Activated CD4-positive, alpha-beta T cell treated with anti-CD3 and anti-CD28 coated beads for 4 hours (primary cell): ENCODE results near the gene MPRIP.
"Not testable (repeated sequence)": the region's sequence is repeated elsewhere in the genome, so short reads cannot be mapped to it uniquely, and the experiment has no call there.

ENCODE experiments used
- DNase-seq, 2 donors: peaks; one replicate each; pipeline ENCODE4 v3.0.0-alpha.2; 2020

MPRIP gene

DNA sequence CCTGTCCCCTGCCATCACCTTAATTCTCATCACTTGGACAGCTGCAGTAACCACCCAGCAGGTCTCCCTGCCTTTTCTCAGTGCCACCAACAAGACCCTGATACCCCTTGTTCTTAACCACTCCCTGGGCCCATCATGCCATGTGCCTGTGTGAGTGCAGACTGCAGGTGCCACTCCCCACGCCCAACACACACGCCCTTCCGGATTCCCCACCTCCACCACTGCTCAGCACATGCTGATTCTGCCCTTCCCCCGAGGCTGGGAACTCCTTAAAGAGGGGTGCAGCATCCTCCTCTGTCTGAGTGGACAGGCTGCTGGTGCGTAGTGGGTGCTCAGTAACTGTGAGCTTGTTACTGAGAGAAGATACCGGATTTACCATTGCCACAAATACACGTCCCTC lies 111.5 kb downstream of the MPRIP start:
- no peak for DNase-seq

DNA sequence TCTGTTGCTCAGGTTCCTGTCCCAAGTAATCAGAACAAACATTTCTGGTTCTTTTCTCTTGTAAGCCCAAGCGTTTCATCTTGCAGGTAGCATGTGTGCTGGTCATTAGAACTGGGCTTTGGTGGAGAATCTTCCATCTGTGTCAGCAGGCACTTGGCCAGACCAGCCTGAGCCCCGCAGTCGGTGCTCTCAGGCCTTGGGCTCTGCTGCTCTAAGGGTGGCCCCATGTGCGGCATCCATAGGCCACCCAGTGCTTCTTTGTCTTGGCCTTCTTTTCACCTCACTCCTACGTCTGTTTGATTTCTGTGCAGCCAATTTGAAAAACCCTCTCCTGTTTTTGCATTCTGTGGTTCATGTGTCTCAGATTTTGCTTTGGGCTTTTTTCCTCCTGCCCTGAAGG lies 112.3 kb downstream of the MPRIP start:
- no peak for DNase-seq

DNA sequence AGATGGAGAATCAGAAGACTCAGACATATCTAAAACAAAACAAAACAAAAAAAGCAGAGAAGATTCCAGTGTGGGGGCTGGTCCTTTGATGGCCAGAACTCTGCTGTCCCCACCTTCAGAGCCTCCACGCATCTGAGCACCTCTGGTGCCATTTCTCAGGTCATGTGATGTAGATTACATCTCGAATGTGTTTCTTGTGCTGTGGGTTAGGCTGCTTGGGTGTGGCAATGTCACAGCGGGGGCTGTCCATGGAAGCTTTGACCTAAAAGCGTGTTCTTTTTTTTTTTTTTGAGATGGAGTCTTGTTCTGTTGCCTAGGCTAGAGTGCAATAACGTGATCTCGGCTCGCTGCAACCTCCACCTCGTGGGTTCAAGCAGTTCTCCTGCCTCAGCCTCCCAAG lies 112.7 kb downstream of the MPRIP start:
- no peak for DNase-seq

DNA sequence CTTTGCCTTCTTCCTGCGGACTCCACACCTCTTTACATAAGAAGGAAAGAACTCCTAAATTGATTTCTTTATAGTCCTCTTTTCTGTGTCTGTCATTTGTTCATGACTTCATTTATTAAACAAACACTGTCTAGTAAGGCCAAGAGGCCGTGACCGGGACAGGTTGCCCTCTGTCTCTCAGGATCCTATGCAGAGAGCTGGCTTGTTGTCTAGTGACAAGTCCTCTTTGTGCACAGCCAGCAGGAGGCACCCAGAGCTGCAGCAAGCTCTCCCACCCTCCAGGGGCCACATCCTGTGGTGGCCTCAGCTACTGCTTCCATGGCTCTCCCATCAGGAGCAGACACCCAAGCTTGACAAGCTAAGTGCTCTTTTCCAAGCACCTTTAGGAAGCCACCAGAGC lies 113.3 kb downstream of the MPRIP start:
- no peak for DNase-seq

DNA sequence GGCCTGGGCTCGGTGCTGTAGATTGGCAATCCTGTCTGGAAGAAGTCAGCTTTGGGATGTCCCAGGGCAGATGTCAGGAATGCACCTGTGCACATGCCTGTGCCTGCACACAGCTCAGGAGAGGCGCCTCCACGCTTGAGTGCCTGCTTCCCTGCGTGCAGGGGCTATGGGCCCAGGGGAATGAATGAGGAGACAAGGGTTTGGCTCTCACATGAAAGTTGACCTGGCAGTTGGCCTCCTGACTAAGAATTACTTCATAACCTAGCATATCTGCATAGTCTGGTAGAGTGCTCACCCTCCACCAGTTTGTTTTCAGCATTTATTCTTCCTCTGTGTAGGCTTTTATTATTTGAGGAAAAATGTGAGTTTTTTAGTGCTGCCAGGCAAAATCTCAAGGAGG lies 113.8 kb downstream of the MPRIP start:
- DNase-seq = no peak

DNA sequence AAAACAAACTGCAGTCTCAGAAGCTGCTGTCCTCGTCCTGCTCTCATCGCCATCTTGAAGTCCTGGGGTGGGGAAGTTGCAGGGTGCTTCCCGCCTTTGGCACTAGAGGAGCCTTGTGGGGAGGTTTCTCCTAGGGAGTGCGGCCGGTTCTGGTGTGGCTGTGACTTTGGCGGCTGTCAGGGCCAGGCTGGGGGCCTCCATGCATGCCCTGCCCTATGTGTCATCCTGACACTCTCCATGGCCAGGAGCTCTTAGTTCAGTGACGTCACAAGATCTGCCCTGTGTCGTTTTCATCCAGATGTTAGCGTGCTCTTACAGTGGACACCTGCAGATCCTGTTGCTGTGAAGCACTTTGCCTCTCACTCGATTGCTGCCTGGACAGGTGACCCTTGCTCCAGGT lies 114.3 kb downstream of the MPRIP start:
- DNase-seq = no peak

DNA sequence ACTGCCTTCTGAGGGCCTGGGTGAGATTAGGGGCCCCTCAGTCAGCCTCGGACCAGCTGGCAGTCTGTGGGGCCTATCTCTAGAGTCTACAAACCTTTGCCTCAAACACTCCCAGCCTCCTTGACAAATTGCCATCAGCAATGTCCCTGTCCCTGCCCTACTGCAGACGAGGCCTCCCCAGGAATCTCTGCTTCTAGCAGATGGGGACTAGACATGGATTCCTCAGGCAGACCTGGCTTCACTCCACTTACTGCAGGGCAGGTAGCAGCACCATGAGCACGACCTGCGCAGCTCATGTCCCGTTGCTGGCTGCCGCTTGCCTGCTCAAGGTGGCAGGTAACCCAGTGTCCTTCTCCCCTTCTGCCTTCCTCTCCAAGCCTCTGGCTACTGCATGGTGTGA lies 114.8 kb downstream of the MPRIP start:
- DNase-seq = no peak

DNA sequence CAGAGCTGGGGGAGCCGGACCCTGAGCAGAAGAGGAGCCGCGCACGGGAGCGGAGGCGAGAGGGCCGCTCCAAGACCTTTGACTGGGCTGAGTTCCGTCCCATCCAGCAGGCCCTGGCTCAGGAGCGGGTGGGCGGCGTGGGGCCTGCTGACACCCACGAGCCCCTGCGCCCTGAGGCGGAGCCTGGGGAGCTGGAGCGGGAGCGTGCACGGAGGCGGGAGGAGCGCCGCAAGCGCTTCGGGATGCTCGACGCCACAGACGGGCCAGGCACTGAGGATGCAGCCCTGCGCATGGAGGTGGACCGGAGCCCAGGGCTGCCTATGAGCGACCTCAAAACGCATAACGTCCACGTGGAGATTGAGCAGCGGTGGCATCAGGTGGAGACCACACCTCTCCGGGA lies 116.2 kb downstream of the MPRIP start:
- not testable (repeated sequence) for DNase-seq

DNA sequence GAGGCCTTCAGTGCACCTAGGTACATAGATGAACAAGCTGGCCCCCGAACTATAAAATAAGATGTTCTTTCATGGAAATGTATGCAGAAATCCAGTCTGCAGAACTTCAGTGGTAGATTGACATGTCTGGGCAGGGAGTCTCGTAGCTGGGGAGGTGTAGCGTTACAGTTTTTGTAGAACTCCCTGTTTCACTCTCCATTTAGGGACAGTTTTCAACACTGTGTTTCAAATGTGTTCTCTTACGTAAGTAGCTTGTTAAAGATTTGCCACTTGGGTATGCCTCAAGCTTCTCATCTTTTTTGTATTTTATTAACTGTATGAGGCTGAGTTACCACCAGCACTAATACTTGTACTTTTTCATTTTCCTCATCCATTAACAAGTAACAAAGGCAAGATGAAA lies 117.3 kb downstream of the MPRIP start:
- no peak for DNase-seq

DNA sequence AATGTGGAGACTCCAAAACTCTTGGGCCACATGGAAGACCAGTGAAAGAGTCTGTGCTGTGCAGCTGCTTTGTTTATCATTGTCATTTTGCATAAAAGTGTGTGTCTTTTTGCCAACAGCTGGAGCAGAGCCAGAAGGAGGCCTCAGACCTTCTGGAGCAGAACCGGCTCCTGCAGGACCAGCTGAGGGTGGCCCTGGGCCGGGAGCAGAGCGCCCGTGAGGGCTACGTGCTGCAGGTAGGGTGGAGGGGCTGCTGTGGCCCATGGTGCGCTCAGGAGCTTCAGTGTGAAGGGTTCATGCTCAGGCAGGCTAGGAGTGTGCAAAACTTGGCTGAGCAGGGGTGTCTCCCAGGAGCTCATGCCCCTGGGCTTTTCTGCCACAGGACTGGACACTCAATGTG lies 118.9 kb downstream of the MPRIP start:
- DNase-seq = no peak

DNA sequence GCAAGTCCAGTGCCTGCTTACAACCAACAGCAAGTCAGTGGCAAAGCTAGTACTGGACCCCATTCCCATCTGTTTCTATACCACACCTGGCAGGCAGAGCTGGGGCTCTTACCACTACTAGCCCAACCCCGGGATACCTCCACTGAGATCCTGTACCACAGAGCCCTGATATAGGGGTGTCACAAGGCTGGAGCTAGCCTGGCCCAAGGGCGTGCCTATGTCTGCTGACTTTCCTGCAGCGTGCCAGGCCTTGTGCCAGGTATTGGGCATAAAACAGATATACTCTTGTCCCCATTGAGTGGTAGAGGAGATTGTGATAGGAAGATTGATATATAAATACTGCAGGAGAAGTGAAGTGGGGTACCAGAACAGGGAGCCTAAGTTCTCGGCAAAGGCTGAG lies 119.5 kb downstream of the MPRIP start:
- no peak for DNase-seq

DNA sequence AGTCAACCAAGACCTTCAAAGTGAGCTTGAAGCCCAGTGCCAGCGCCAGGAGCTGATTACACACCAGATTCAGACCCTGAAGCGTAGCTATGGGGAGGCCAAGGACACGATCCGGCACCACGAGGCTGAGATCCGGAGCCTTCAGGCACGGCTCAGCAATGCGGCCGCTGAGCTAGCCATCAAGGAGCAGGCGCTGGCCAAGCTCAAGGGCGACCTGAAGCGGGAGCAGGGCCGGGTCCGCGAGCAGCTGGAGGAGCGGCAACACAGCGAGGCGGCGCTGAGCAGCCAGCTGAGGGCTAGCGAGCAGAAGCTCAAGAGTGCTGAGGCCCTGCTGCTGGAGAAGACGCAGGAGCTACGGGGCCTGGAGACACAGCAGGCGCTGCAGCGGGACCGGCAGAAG lies 121.9 kb downstream of the MPRIP start:
- DNase-seq = no peak

DNA sequence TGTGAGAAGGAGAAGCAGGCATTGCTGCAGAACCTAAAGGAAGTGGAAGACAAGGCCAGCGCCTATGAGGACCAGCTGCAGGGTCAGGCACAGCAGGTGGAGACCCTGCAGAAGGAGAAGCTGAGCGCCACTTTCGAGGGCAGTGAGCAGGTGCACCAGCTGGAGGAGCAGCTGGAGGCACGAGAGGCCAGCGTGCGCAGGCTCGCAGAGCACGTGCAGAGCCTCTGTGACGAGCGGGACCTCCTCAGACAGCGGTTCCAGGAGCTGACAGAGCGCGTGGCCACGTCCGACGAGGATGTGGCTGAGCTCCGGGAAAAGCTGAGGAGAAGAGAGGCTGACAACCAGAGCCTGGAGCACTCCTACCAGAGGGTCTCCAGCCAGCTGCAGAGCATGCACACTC lies 122.4 kb downstream of the MPRIP start:
- DNase-seq = no peak

DNA sequence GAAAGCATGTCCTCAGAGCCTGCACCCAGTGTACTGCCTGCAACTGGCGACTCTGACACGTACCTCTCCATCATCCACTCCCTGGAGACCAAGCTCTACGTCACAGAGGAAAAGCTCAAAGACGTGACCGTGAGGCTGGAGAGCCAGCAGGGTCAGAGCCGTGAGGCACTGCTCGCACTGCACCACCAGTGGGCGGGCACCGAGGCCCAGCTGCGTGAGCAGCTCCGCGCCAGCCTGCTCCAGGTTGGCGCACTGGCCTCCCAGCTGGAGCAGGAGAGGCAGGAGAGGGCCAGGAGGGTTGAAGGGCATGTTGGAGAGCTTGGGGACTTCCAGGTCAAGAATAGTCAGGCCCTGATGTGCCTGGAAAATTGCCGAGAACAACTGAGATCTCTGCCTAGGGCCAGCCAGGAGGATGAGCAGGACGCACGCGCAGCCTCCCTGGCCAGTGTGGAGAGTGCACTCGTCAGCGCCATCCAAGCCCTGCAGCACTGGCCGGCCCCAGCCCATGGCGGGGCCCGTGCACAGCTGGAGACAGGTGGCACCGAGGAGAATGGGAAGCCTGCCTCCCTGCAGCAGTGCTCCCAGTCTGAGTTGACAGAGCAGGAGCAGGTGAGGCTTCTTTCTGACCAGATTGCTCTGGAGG lies 123.5 kb downstream of the MPRIP start:
- no peak for DNase-seq

DNA sequence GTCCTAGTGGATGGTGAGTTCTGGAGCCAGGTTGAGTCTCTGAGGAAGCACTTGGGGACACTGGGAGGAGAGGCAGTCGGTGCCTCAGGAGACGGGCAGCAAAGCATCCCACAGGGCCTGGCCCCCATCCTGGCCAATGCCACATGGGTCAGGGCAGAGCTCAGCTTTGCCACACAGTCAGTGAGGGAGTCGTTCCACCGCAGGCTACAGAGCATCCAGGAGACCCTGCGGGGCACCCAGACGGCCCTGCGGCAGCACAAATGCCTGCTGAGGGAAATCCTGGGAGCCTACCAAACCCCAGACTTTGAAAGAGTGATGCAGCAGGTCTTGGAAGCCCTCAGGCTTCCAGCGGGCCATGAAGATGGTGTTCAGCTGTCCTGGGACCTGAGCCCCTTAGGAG lies 124.2 kb downstream of the MPRIP start:
- DNase-seq = no peak

DNA sequence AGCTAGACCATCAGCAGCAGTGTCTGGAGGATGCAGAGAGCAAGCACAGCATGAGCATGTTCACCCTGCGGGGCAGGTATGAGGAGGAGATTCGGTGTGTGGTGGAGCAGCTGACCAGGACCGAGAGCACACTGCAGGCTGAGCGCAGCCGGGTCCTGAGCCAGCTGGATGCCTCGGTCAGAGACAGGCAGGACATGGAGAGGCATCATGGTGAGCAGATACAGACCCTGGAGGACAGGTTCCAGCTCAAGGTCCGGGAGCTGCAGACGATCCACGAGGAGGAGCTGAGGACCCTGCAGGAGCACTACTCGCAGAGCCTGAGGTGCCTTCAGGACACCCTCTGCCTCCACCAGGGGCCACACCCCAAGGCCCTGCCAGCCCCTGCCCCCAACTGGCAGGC lies 125.1 kb downstream of the MPRIP start:
- DNase-seq = no peak

DNA sequence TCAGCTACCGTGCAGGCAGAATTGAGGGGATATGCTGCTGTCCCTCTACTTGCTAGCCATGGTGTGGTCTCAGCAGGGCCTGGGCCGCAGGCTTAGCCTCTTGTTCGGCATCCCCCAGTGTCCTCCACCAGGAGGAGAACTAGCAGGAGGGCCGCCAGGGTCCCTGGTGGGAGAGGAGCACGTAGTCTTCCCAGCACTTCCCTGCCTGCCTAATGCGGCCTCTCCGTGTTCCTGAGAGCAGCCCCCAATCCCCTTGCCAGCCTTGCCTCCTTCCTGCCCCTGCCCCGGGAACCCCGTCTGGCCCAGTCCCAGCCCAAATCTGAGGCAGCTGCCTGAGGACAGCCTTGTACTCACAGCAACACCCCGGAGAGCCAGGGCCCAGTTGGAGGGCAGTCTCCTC lies 125.7 kb downstream of the MPRIP start:
- no peak for DNase-seq

DNA sequence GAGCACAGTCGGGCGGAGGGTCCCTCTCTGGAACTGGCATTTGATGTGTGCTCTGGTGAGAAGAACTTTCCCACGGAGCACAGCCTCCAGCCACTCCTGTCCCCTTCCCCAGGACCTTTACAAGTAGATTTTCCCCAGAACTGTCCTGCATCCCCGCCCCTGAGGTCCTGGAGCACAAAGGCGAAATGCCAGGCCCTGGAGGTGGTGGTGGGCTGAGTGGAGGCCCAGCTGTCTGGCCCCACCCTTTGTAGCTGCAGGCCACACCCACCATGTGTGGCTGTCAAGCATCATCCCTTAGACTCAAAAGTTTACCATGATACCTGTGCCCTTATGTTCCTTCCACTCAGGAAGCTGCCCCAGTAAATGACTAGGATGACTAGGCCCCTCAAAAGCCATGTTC lies 126.1 kb downstream of the MPRIP start:
- no peak for DNase-seq

DNA sequence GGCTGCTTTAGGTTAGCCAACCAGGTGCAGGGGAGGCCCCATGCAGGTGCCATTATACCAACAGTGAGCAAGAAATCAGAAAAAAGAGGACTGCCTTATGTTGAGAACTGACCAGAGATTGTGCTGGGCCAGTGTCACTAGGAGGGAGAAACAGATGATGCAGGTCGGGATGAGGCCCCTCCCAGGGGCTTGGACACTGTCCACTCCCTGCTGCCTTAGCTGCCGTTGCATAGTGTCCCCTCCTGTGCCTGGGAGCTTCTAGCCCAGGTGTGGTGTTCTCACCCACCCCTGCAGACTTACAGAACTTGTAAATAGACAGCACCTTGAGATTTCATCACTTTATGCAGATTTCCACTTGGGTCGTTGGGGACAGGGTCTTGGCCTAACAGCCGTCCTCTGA lies 127.1 kb downstream of the MPRIP start:
- no peak for DNase-seq

DNA sequence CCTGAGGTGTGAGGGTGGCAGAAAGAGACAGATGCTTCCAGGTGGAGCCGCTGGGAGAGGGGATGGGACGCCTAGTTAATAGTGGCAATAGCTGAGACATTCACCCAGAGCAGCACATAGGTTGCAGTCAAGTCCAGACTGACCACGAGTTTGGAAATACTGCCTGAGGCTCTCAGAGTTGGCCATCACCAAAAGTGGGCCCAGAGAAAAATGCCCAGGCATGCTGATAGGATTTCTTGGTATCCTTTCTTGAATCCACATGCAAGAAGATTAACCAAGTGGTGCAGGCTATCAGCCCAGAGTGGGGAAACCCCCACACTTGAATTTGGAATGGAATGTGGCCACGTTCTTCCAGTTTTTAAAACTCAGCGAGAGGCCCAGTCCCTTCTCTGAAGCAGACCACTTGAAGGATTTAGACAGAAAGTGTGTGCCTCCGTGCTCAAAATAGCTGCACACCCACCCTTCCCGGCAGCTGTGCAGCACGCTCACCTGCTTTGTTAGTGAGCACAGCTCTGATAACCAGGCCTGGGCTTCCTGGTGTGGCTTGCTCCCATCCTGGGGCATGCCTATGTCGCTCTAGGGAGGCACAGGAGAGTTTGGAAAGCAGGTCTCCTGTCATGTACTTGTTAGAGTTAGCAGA lies 128.2 kb downstream of the MPRIP start:
- DNase-seq = no peak

DNA sequence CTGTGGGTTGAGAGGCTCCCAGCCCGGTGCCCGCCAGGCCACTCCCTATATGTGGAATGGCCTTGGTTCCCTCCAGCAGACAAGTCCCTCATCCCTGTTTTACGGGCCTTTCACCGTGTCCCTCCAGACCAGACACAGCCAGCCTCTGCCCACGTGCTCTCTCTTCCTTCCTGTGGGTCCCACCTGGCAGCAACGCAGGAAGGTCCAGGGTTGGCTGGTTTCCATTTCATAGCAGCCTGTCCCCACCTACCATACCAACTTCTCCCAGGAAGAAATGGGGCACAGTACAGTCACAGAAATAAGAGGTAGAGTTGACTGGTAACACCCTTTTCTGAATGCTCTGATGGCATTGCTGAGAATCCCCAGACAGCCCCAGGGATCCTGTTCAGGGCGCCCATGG lies 128.9 kb downstream of the MPRIP start:
- DNase-seq = no peak

DNA sequence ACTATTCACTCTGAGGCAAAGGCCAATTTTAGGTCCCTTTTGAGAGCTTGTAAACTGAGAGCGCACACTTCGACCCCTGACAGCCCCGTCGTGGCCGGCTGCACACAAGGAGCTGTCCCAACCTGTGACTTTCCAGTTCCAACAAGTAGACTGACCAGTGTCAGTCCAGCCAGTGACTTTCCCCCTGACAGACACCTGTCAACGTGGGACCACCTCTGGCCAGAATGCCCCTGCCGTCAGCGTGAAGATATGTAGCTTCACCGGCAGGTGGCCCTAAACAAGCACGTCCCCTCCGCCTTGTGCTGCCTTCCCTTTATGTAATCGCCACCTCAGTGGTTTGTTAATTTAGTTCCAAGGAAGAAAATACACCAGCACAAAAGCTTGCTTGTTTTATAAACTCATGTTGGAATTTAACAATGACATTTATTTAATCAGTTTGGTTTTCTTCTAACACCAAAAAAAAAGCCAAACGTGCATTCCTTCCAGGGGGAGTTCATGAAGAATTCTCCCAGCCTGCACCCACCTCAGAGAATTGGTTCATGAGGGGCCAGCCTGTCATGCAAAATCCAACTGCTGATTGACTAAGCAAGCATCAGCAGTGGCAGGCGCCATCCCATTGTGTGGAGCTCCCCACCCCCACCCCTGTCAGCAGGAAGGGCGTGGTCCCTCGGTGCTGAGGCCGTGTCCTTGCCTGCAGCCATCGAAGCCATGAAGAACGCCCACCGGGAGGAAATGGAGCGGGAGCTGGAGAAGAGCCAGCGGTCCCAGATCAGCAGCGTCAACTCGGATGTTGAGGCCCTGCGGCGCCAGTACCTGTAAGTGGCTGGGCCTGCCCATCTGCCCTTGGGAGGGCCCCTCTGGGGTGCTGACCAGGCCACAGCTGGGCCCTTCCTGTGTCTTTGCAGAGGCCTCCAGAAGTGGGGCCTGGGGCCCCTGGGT lies 130.0 kb downstream of the MPRIP start:
- no peak for DNase-seq

DNA sequence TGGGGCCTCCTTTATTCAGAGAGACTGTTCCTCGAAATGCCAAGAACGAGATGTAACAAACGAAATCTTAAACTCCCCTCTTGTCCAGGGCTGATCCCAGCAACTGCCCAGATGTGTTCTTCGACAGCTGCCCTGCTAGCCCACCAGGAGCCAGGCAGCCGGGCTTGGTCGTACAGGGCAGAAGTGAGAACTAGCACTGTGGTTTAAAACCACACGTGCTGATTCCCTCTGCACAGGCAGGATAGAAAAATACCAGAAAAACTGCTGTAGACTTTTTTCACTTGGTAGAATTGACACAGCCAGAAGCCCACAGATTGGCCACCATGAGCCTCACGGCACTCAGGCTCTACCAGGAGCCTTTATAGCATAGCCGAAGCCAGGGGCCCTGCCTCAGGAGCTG lies 130.7 kb downstream of the MPRIP start:
- no peak for DNase-seq

DNA sequence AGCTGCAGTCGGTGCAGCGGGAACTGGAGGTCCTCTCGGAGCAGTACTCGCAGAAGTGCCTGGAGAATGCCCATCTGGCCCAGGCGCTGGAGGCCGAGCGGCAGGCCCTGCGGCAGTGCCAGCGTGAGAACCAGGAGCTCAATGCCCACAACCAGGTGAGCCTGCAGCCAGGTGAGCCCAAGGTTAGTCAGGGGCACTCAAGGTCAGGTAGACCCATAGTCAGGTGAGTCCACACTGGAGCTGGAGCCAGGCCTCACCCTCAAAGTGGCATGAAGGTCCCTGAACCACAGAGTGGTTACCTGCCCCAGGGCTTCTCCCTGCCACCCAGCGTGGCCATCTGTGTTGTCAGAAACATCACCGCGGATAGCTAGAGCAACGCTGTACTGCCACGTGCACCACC lies 131.7 kb downstream of the MPRIP start:
- no peak for DNase-seq
